ENCODE measurements around the gene RPS21. TPM values are rescaled to one million over a fixed set of nuclear protein-coding genes. Genes with fewer than 3 reads are reported as not detected.

RPS21 gene
- total and polyA plus RNA-seq, 2 experiments from 2014 or later = 378 to 839 TPM

DNA sequence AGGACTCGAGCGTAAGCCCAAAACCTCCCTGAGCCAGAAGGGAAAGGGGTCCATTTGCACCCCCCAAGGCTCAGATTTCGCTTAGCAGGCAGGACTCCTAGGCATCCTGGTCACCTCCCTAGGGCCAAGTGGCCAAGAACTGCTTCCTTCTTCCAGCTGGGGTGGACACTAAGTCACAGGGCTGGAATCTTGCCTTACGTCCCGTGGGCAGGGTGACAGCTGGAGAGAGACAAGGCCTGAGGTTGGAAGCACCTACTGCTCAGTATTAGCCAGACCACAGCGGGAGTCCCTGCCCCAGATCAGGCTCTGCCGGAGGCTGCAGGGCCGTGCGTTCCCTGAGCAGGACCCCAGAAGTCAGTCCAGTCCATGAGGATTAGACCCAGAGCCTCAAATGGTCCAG is 39.5 kb upstream of the RPS21 start:
- H3K27me3 ChIP-seq = no peaks in the 10 kb centered on the region
- H3K4me3 ChIP-seq = no peak overlapping the region
- DNase-seq (ENCODE audit: low read depth in 1 of 2, low spot score in 1 of 2) = no peak
- peaks cover 21% of the 10 kb centered on the region for H3K36me3 ChIP-seq
- no peaks in the 10 kb centered on the region for H3K9me3 ChIP-seq (ENCODE audit: low read depth)
- TF ChIP-seq, protein P1, sequence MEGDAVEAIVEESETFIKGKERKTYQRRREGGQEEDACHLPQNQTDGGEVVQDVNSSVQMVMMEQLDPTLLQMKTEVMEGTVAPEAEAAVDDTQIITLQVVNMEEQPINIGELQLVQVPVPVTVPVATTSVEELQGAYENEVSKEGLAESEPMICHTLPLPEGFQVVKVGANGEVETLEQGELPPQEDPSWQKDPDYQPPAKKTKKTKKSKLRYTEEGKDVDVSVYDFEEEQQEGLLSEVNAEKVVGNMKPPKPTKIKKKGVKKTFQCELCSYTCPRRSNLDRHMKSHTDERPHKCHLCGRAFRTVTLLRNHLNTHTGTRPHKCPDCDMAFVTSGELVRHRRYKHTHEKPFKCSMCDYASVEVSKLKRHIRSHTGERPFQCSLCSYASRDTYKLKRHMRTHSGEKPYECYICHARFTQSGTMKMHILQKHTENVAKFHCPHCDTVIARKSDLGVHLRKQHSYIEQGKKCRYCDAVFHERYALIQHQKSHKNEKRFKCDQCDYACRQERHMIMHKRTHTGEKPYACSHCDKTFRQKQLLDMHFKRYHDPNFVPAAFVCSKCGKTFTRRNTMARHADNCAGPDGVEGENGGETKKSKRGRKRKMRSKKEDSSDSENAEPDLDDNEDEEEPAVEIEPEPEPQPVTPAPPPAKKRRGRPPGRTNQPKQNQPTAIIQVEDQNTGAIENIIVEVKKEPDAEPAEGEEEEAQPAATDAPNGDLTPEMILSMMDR (IDR thresholded peaks at IDR 0.05; ENCODE audit: low read depth, low read length) = no peak
- no peaks in the 10 kb centered on the region for H3K4me1 ChIP-seq (ENCODE audit: low read depth)
- no peak overlapping the region for H3K27ac ChIP-seq

DNA sequence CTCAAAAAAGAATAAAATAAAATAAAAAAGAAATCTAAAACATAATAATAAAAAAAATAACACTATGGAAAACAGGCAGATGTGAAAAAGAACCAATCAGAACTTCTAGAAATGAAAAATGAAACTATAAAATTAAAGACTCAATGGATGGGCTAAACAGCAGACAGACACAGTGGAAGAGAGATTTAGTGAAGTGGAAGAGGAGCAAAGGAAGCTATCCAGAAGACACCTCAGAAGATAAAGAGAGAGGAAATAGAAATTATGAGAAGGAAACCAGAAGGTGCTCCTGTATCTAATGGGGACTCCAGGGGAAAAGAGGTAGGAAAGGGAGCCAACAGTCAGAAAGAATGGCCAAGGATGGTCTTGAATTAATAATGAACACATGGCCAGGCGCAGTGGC is 38.3 kb upstream of the RPS21 start:
- no peaks in the 10 kb centered on the region for H3K4me1 ChIP-seq (ENCODE audit: low read depth)
- no peak for DNase-seq (ENCODE audit: low read depth in 1 of 2, low spot score in 1 of 2)
- TF ChIP-seq, protein P1 (IDR thresholded peaks at IDR 0.05; ENCODE audit: low read depth, low read length) = no peak
- H3K9me3 ChIP-seq (ENCODE audit: low read depth) = no peaks in the 10 kb centered on the region
- no peak overlapping the region for H3K27ac ChIP-seq
- no peak overlapping the region for H3K4me3 ChIP-seq
- H3K27me3 ChIP-seq = no peaks in the 10 kb centered on the region
- H3K36me3 ChIP-seq = peaks cover 16% of the 10 kb centered on the region

DNA sequence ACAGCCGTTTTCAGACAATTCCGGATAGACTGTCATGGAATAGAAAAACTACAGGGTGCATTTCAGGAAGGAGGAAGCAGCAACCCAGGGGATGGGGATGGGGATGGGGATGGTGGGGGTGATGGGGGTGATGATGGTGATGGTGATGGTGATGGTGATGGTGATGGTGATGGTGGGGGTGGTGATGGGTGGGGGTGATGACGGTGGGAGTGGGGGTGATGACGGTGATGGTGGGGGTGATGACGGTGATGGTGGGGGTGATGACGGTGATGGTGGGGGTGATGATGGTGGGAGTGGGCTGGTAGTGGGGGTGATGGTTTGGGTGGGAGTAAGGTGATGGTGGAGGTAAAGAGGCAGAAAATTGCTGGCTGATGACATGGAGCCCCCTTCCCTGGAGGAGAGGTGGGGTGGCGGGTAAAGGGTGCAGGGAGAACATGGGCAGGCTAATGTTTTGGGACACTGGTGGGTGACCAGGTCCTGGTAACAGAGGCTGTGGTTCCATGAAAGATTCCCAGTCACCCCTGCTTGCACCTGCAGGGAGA is 37.3 kb upstream of the RPS21 start:
- H3K27me3 ChIP-seq = no peaks in the 10 kb centered on the region
- no peak for DNase-seq (ENCODE audit: low read depth in 1 of 2, low spot score in 1 of 2)
- H3K4me1 ChIP-seq (ENCODE audit: low read depth) = no peaks in the 10 kb centered on the region
- no peak overlapping the region for H3K4me3 ChIP-seq
- no peaks in the 10 kb centered on the region for H3K9me3 ChIP-seq (ENCODE audit: low read depth)
- peaks cover 16% of the 10 kb centered on the region for H3K36me3 ChIP-seq
- TF ChIP-seq, protein P1 (IDR thresholded peaks at IDR 0.05; ENCODE audit: low read depth, low read length) = no peak
- no peak overlapping the region for H3K27ac ChIP-seq

DNA sequence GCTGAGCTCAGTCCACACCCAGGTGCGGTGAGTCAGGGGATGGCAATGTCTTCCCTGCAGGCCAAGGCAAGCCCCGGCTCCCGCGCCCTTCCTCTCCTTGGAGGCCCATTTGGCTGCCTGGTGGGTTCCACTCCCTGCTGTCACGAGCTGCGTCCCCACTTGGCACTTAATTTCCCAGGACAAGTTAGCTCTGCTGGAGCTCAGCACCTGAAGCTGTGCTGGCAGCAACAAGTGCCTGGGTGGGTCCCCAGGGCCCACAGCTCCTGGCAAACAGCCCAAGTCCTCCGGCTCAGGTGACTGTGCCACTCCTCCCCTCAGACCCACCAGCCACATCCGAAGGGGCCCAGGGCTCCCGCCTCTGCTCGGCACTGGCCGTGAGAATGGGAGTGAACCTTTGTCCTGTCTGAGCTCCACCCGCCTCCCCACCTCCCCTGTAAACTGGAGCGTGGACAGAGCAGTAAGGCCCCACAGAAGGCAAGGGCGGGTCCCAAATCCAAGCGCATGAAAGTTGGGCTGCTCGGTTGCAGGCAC is 36.7 kb upstream of the RPS21 start:
- TF ChIP-seq, protein P1 (IDR thresholded peaks at IDR 0.05; ENCODE audit: low read depth, low read length) = no peak
- Histone ChIP-seq H3K36me3 (peaks cover 16% of the 10 kb centered on the region), H3K4me3 (no peak overlapping the region), H3K27me3 (no peaks in the 10 kb centered on the region), H3K27ac (no peak overlapping the region), H3K9me3 (ENCODE audit: low read depth) (no peaks in the 10 kb centered on the region), H3K4me1 (ENCODE audit: low read depth) (peaks cover 1% of the 10 kb centered on the region)
- no peak for DNase-seq (ENCODE audit: low read depth in 1 of 2, low spot score in 1 of 2)

DNA sequence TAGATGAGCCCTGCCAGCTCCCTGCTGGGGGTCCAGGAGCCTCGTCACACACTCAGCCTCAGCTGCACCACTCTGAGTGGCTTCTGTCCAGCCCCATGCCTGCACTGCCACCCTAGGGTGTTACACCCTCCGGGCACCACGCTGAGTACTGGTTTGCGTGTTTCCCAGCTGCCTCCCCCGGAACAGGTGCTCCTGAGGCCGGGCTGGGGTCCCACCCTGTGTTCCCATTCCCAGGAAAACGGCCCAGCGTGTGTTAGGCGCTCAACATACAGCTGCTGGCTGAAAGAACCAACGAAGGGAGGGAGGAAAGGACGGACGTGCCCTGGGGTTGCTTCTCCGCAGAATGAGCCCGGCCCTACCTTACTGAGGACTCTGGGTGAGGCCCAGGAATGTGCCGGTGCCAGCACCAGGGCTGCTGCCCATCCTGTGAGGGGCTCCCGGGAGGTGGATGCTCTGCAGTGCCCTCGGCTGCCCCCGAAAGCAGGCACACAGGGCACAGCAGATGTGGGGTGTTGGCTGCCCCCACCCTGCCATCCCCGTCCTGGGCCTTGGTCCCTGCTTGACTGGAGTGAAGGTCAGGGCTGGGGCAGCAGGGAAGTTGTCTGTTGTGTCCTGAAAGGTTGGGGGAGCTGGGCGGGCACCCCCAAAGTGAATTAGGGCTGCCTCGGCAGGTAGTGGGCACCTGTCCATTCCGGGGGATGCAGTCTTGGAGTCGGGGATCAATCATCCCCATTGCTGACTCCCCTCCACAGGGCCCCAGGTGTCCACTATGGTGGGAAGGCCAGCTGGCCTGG is 36.1 kb upstream of the RPS21 start:
- Histone ChIP-seq H3K27me3 (no peaks in the 10 kb centered on the region), H3K27ac (no peak overlapping the region), H3K36me3 (peaks cover 16% of the 10 kb centered on the region), H3K4me1 (ENCODE audit: low read depth) (peaks cover 8% of the 10 kb centered on the region), H3K9me3 (ENCODE audit: low read depth) (no peaks in the 10 kb centered on the region), H3K4me3 (no peak overlapping the region)
- TF ChIP-seq, protein P1 (IDR thresholded peaks at IDR 0.05; ENCODE audit: low read depth, low read length) = no peak
- no peak for DNase-seq (ENCODE audit: low read depth in 1 of 2, low spot score in 1 of 2)

All from cardiac muscle cell (in vitro differentiated cells and primary cell).